ENCODE data around the gene SLC25A1.

Gene SLC25A1

GRCh38 chr22:19180740-19181410, 2.3 kb upstream of the SLC25A1 start:
- DNase-seq (ENCODE audit: low read depth, low spot score), result no peak

GRCh38 chr22:19180234-19180633, 1.7 kb upstream of the SLC25A1 start:
- no peak for DNase-seq (ENCODE audit: low read depth, low spot score)

GRCh38 chr22:19179497-19180048, 1.0 kb upstream of the SLC25A1 start:
- peak; percentile 92 for DNase-seq (ENCODE audit: low read depth, low spot score)

- DNase-seq (ENCODE audit: low read depth, low spot score), result peak; percentile 64
Observed at GRCh38 chr22:19178065-19178656, 375 bp downstream of the SLC25A1 start.

- no peak for DNase-seq (ENCODE audit: low read depth, low spot score)
Observed at GRCh38 chr22:19177164-19178064, 1.1 kb downstream of the SLC25A1 start.

- no peak for DNase-seq (ENCODE audit: low read depth, low spot score)
Observed at GRCh38 chr22:19176732-19177131, 1.8 kb downstream of the SLC25A1 start.

- DNase-seq (ENCODE audit: low read depth, low spot score), result no peak
Observed at GRCh38 chr22:19176175-19176643, 2.3 kb downstream of the SLC25A1 start.

- no peak for DNase-seq (ENCODE audit: low read depth, low spot score)
Observed at GRCh38 chr22:19175602-19176174, 2.8 kb downstream of the SLC25A1 start.

GRCh38 chr22:19175026-19175601, 3.4 kb downstream of the SLC25A1 start:
- DNase-seq (ENCODE audit: low read depth, low spot score), result no peak

GRCh38 chr22:19174106-19175025, 4.2 kb downstream of the SLC25A1 start:
- peak; percentile 41 for DNase-seq (ENCODE audit: low read depth, low spot score)

GRCh38 chr22:19173047-19174035, 5.2 kb downstream of the SLC25A1 start:
- DNase-seq (ENCODE audit: low read depth, low spot score), result no peak

GRCh38 chr22:19172213-19173046, 6.1 kb downstream of the SLC25A1 start:
- no peak for DNase-seq (ENCODE audit: low read depth, low spot score)

- no peak for DNase-seq (ENCODE audit: low read depth, low spot score)
Observed at GRCh38 chr22:19169947-19170318, 8.6 kb downstream of the SLC25A1 start.

GRCh38 chr22:19169002-19169946, 9.3 kb downstream of the SLC25A1 start:
- no peak for DNase-seq (ENCODE audit: low read depth, low spot score)

GRCh38 chr22:19168088-19168890, 10.2 kb downstream of the SLC25A1 start:
- DNase-seq (ENCODE audit: low read depth, low spot score), result no peak
